SK-N-SH (cell line): ENCODE data around the gene KIAA1549.

Experiments used
- EZH2phosphoT487 ChIP-seq: fragments of 200-600 bp; sonication (generic); IDR thresholded peaks from 2 replicates; pipeline ENCODE4 v1.6.1; 2017; ENCODE audit warnings: low read depth, mixed run types, mild to moderate bottlenecking, antibody characterized with exemption, moderate library complexity, borderline replicate concordance
- FOXM1 ChIP-seq: IDR thresholded peaks from 2 replicates; pipeline ENCODE4 v1.4.0; 2012; ENCODE audit warnings: low read depth, mild to moderate bottlenecking
- GATA2 ChIP-seq: sonication (generic); formaldehyde crosslinking; IDR thresholded peaks from 2 replicates; pipeline ENCODE4 v1.5.0; 2020; ENCODE audit warnings: mild to moderate bottlenecking, missing genetic modification reagents
- MEF2A ChIP-seq: IDR thresholded peaks from 2 replicates; pipeline ENCODE4 v1.4.0; 2012; ENCODE audit warnings: low read depth, borderline replicate concordance
- SIN3A ChIP-seq: IDR thresholded peaks from 2 replicates; pipeline ENCODE4 v1.6.1; 2012; ENCODE audit warnings: low read depth, mild to moderate bottlenecking, low read length, moderate library complexity, borderline replicate concordance
- TAF1 ChIP-seq: IDR thresholded peaks from 2 replicates; pipeline ENCODE4 v1.6.1; 2012; ENCODE audit warnings: low read depth, mild to moderate bottlenecking, low read length, moderate library complexity, borderline replicate concordance
- USF1 ChIP-seq: IDR thresholded peaks from 2 replicates; pipeline ENCODE4 v1.4.0; 2012; ENCODE audit warnings: low read depth, borderline replicate concordance
- YY1 ChIP-seq: IDR thresholded peaks from 2 replicates; pipeline ENCODE4 v1.4.0; 2012; ENCODE audit warnings: low read depth, mild to moderate bottlenecking
- ZBTB33 ChIP-seq: IDR thresholded peaks from 2 replicates; pipeline ENCODE4 v1.4.0; 2012; ENCODE audit warnings: low read depth, borderline replicate concordance
- TF ChIP-seq, protein P1 (sequence below): fragments of 200-600 bp; sonication (generic); IDR thresholded peaks from 2 replicates; pipeline ENCODE4 v1.6.1; 2017; ENCODE audit warnings: antibody characterized with exemption, mild to moderate bottlenecking, moderate library complexity
- TF ChIP-seq, protein P2 (sequence below): fragments of 150-350 bp; IDR thresholded peaks from 2 replicates; pipeline ENCODE4 v1.6.1; 2016; ENCODE audit warnings: mild to moderate bottlenecking, low read depth, low read length
- TF ChIP-seq, protein P3 (sequence below): IDR thresholded peaks from 2 replicates; pipeline ENCODE4 v1.4.0; 2012; ENCODE audit warnings: low read depth
- TF ChIP-seq, protein P4 (sequence below): IDR thresholded peaks from 2 replicates; pipeline ENCODE4 v1.6.1; 2012; ENCODE audit warnings: mild to moderate bottlenecking, low read depth, low read length, moderate library complexity

DNA sequence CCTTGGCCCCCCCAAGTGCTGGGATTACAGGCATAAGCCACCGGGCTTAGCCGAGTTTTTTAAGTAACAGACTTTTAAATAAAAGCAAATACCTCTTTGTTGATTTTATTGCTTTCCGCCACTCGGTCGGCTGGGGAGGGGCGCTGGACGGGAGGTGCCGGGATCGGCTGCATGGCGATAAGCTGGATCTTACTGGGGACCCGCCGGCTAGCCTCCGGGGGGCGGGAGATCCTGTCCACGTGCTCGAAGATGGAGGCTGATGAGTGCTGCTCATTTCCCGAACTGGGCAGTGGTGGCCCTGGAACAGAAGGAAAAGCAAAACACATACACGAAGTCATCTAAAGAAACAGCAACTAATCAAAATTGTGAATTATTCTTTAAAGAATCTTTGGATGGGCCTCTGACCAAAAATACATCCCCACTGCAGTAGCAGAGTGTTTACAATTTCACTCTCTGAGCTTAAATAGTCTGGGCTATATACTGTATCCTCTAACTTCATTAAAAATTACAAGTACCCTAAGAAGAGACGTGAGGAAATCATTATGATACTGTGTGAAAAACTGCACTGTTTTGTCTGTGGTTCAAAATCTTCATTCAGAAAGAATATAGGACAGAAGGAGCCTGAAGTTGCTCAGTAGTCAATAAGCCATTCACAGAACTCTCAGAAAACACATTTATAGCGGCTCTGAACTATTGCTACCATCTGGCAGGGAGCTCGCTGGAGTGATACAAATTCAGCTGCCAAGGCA is 110.0 kb downstream of the KIAA1549 start:
- TF ChIP-seq, protein P1, sequence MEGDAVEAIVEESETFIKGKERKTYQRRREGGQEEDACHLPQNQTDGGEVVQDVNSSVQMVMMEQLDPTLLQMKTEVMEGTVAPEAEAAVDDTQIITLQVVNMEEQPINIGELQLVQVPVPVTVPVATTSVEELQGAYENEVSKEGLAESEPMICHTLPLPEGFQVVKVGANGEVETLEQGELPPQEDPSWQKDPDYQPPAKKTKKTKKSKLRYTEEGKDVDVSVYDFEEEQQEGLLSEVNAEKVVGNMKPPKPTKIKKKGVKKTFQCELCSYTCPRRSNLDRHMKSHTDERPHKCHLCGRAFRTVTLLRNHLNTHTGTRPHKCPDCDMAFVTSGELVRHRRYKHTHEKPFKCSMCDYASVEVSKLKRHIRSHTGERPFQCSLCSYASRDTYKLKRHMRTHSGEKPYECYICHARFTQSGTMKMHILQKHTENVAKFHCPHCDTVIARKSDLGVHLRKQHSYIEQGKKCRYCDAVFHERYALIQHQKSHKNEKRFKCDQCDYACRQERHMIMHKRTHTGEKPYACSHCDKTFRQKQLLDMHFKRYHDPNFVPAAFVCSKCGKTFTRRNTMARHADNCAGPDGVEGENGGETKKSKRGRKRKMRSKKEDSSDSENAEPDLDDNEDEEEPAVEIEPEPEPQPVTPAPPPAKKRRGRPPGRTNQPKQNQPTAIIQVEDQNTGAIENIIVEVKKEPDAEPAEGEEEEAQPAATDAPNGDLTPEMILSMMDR: no peak
- TF ChIP-seq GATA2 (CRISPR knock-in tag) (no peak), TAF1 (no peak), YY1 (no peak), ZBTB33 (no peak), MEF2A (no peak), USF1 (no peak), EZH2phosphoT487 (no peak), SIN3A (no peak), FOXM1 (no peak)
- TF ChIP-seq, protein P2, sequence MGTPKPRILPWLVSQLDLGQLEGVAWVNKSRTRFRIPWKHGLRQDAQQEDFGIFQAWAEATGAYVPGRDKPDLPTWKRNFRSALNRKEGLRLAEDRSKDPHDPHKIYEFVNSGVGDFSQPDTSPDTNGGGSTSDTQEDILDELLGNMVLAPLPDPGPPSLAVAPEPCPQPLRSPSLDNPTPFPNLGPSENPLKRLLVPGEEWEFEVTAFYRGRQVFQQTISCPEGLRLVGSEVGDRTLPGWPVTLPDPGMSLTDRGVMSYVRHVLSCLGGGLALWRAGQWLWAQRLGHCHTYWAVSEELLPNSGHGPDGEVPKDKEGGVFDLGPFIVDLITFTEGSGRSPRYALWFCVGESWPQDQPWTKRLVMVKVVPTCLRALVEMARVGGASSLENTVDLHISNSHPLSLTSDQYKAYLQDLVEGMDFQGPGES: no peak
- TF ChIP-seq, protein P3, sequence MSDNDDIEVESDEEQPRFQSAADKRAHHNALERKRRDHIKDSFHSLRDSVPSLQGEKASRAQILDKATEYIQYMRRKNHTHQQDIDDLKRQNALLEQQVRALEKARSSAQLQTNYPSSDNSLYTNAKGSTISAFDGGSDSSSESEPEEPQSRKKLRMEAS: no peak
- TF ChIP-seq, protein P4, sequence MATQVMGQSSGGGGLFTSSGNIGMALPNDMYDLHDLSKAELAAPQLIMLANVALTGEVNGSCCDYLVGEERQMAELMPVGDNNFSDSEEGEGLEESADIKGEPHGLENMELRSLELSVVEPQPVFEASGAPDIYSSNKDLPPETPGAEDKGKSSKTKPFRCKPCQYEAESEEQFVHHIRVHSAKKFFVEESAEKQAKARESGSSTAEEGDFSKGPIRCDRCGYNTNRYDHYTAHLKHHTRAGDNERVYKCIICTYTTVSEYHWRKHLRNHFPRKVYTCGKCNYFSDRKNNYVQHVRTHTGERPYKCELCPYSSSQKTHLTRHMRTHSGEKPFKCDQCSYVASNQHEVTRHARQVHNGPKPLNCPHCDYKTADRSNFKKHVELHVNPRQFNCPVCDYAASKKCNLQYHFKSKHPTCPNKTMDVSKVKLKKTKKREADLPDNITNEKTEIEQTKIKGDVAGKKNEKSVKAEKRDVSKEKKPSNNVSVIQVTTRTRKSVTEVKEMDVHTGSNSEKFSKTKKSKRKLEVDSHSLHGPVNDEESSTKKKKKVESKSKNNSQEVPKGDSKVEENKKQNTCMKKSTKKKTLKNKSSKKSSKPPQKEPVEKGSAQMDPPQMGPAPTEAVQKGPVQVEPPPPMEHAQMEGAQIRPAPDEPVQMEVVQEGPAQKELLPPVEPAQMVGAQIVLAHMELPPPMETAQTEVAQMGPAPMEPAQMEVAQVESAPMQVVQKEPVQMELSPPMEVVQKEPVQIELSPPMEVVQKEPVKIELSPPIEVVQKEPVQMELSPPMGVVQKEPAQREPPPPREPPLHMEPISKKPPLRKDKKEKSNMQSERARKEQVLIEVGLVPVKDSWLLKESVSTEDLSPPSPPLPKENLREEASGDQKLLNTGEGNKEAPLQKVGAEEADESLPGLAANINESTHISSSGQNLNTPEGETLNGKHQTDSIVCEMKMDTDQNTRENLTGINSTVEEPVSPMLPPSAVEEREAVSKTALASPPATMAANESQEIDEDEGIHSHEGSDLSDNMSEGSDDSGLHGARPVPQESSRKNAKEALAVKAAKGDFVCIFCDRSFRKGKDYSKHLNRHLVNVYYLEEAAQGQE: no peak
